Keratinocyte (primary cell): ENCODE results near the gene SEPTIN5. TPM values are rescaled to one million over a fixed set of nuclear protein-coding genes. Genes with fewer than 3 reads are reported as not detected.

Experiments
- DNase-seq: peaks from one replicate; pipeline ENCODE4 v3.0.0-alpha.2; 2011; ENCODE audit warnings: low read depth, missing footprints, low spot score
- FAIRE-seq: peaks from 2 replicates; lab custom pipeline; 2011; peaks lifted over from hg19 to GRCh38; lab: Jason Lieb, UNC
- H2AFZ ChIP-seq: 2 replicates; pipeline ENCODE4 v1.6.0; 2012; ENCODE audit warnings: low read length, control low read depth, inconsistent platforms; ENCODE audit not compliant: control insufficient read depth
- H3K27ac ChIP-seq: 2 replicates; pipeline ENCODE4 v1.5.1; 2011; ENCODE audit warnings: low read length; ENCODE audit not compliant: control insufficient read depth, insufficient read depth
- H3K27me3 ChIP-seq: 3 replicates; pipeline ENCODE4 v1.6.0; 2011; ENCODE audit warnings: low read length; ENCODE audit not compliant: control insufficient read depth, insufficient read depth; ENCODE audit errors: extremely low read depth
- H3K36me3 ChIP-seq, 2 experiments: 2 replicates in 1 of 2; 3 replicates in 1 of 2; pipeline ENCODE4 v1.5.1; 2011; ENCODE audit warnings: low read length in 2 of 2, mild to moderate bottlenecking in 1 of 2; ENCODE audit not compliant: control insufficient read depth in 2 of 2, insufficient read depth in 2 of 2; ENCODE audit errors: extremely low read depth in 1 of 2
- H3K4me1 ChIP-seq: 3 replicates; pipeline ENCODE4 v1.5.1; 2011; ENCODE audit warnings: low read length; ENCODE audit not compliant: control insufficient read depth, insufficient read depth; ENCODE audit errors: extremely low read depth
- H3K4me2 ChIP-seq: 3 replicates; pipeline ENCODE4 v1.6.0; 2011; ENCODE audit warnings: low read depth, low read length; ENCODE audit not compliant: control insufficient read depth, insufficient read depth; ENCODE audit errors: extremely low read depth
- H3K4me3 ChIP-seq, 3 experiments: fragments of 200-600 bp in 1 of 3; sonication (generic) in 1 of 3; 2 replicates in 2 of 3; 3 replicates in 1 of 3; pipeline ENCODE4 v1.5.1; 2011 to 2016; ENCODE audit warnings: low read length in 3 of 3, mild to moderate bottlenecking in 3 of 3, control low read depth in 2 of 3, inconsistent platforms in 1 of 3, low read depth in 1 of 3, mixed read lengths in 1 of 3, mixed run types in 1 of 3, moderate library complexity in 1 of 3; ENCODE audit not compliant: control insufficient read depth in 2 of 3, insufficient read depth in 2 of 3; ENCODE audit errors: extremely low read depth in 1 of 3
- H3K79me2 ChIP-seq: 2 replicates; pipeline ENCODE4 v1.6.0; 2012; ENCODE audit warnings: low read length; ENCODE audit not compliant: control insufficient read depth, insufficient read depth
- H3K9ac ChIP-seq: 3 replicates; pipeline ENCODE4 v1.6.0; 2011; ENCODE audit warnings: low read length; ENCODE audit not compliant: control insufficient read depth, insufficient read depth; ENCODE audit errors: extremely low read depth
- H3K9me1 ChIP-seq: 3 replicates; pipeline ENCODE4 v1.6.0; 2011; ENCODE audit warnings: low read length; ENCODE audit not compliant: control insufficient read depth, insufficient read depth; ENCODE audit errors: extremely low read depth
- H3K9me3 ChIP-seq: 2 replicates; pipeline ENCODE4 v1.5.1; 2012; ENCODE audit warnings: low read depth, low read length; ENCODE audit not compliant: control insufficient read depth
- H4K20me1 ChIP-seq: 3 replicates; pipeline ENCODE4 v1.6.0; 2011; ENCODE audit warnings: low read length; ENCODE audit not compliant: control insufficient read depth, insufficient read depth; ENCODE audit errors: extremely low read depth
- EZH2 ChIP-seq: IDR thresholded peaks from one replicate; pipeline ENCODE4 v1.6.1; 2012; ENCODE audit warnings: inconsistent platforms, mild to moderate bottlenecking, low read length, moderate library complexity
- dilution Hi-C: fragments of 300-500 bp; cut with MboI; formaldehyde crosslinking; loops from one replicate; pipeline ENCODE4 v1.7.0; 2020; ENCODE audit warnings: low sequenced_read_pairs; ENCODE audit not compliant: extremely low pct_ligation_motif_present
- polyA plus RNA-seq, 5 experiments: library from polyadenylated mRNA; depleted of rRNA in 3 of 5; stranded (reverse) in 3 of 5; stranded (forward) in 1 of 5; unstranded in 1 of 5; fragments of >200 nt; gene quantifications; 1 replicate in 1 of 5; 2 replicates in 3 of 5; 3 replicates in 1 of 5; pipeline versions ENCODE4 v1.2.1 to v1.2.3, GENCODE V29; 2011 to 2012; ENCODE audit warnings: missing spikeins in 2 of 5, low read depth in 1 of 5, low replicate concordance in 1 of 5
- TF ChIP-seq, protein P1 (sequence below), 3 experiments: IDR thresholded peaks in 1 of 3; conservative IDR thresholded peaks in 1 of 3; optimal IDR thresholded peaks in 1 of 3; 2 replicates in 2 of 3; 3 replicates in 1 of 3; pipeline versions ENCODE3 to v1.5.1; 2011; ENCODE audit warnings: low read length in 3 of 3, mild to moderate bottlenecking in 3 of 3, moderate library complexity in 2 of 3, control low read depth in 1 of 3, inconsistent platforms in 1 of 3; ENCODE audit not compliant: insufficient read depth in 2 of 3; ENCODE audit errors: extremely low read depth in 1 of 3

The SEPTIN5 gene
- polyA plus RNA-seq, 1 donor (not counting 4 experiments of a cell fraction or from before 2014, with no cell fraction given): 2.2 TPM

DNA sequence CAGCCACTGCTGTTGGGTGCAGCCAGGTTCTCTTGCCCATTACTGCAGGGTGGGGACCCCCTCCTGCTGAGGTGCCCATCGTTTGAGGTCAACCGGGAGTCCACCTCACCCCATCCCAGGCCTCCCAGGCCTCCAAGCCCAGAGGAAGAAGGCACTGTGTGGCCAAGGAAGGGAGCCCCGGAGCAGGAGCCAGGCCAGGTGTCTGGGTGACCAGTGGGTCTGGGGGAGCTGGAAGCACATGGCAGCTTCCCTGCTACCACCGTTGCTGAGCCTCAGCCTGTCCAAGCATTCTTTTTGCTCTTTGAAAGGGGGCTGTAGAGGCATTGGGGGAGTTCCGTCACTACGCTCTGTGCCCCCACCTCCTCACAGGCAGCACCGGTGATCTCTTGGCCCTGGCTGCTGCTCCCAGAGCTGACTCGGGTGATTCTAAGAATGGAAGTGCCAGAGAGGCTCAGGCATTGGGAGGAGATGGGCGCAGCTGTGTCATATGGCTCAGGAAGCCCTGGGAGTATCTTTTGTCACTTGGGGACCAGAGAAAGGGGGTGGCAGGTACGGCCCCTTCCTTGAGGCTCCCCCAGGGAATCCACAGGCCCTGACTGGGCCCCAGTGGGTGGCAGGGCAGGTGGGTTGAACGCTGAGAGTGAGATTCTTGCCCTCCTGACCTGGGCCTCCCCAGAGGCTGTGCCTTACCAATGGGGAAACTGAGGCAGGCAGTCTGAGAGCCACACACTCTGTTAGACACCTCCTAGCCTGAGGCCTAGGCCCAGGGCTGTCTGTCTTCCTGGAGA is 1.9 kb downstream of the SEPTIN5 start:
- Histone ChIP-seq H2AFZ (no peak overlapping the region), H3K9me3 (no peaks in the 10 kb centered on the region), H3K4me3 (no peak overlapping the region), H3K9ac (no peak overlapping the region), H3K4me2 (no peak overlapping the region), H3K4me1 (peaks cover 11% of the 10 kb centered on the region), H3K36me3 (no peaks in the 10 kb centered on the region), H4K20me1 (no peaks in the 10 kb centered on the region), H3K27me3 (peaks cover 45% of the 10 kb centered on the region), H3K27ac (no peak overlapping the region), H3K9me1 (no peaks in the 10 kb centered on the region), H3K79me2 (no peaks in the 10 kb centered on the region)
- TF ChIP-seq EZH2: no peak
- TF ChIP-seq, protein P1, sequence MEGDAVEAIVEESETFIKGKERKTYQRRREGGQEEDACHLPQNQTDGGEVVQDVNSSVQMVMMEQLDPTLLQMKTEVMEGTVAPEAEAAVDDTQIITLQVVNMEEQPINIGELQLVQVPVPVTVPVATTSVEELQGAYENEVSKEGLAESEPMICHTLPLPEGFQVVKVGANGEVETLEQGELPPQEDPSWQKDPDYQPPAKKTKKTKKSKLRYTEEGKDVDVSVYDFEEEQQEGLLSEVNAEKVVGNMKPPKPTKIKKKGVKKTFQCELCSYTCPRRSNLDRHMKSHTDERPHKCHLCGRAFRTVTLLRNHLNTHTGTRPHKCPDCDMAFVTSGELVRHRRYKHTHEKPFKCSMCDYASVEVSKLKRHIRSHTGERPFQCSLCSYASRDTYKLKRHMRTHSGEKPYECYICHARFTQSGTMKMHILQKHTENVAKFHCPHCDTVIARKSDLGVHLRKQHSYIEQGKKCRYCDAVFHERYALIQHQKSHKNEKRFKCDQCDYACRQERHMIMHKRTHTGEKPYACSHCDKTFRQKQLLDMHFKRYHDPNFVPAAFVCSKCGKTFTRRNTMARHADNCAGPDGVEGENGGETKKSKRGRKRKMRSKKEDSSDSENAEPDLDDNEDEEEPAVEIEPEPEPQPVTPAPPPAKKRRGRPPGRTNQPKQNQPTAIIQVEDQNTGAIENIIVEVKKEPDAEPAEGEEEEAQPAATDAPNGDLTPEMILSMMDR (optimal IDR thresholded peaks at IDR 0.05 in 1 of 3, IDR thresholded peaks at IDR 0.05 in 1 of 3, conservative IDR thresholded peaks at IDR 0.05 in 1 of 3; ENCODE audit: extremely low read depth in 1 of 3, insufficient read depth in 2 of 3, low read length in 3 of 3): no peak
- DNase-seq (no peak), FAIRE-seq (no peak)
- dilution Hi-C loops: no loop called here

GRCh38 chr22:19716829-19717105 is 2.5 kb downstream of the SEPTIN5 start:
- FAIRE-seq (no peak), DNase-seq (no peak)
- Histone ChIP-seq H3K9me3 (no peaks in the 10 kb centered on the region), H3K9ac (no peak overlapping the region), H3K4me3 (no peak overlapping the region), H3K9me1 (no peaks in the 10 kb centered on the region), H3K79me2 (no peaks in the 10 kb centered on the region), H3K4me1 (peaks cover 11% of the 10 kb centered on the region), H3K27me3 (peaks cover 45% of the 10 kb centered on the region), H2AFZ (no peak overlapping the region), H3K27ac (no peak overlapping the region), H4K20me1 (no peaks in the 10 kb centered on the region), H3K4me2 (no peak overlapping the region), H3K36me3 (no peaks in the 10 kb centered on the region)
- no peak for TF ChIP-seq EZH2
- TF ChIP-seq, protein P1 (optimal IDR thresholded peaks at IDR 0.05 in 1 of 3, IDR thresholded peaks at IDR 0.05 in 1 of 3, conservative IDR thresholded peaks at IDR 0.05 in 1 of 3; ENCODE audit: extremely low read depth in 1 of 3, insufficient read depth in 2 of 3, low read length in 3 of 3): no peak
- dilution Hi-C loops: no loop called here
